Measurements from ENCODE around the gene BBS12.
"Not testable (repeated sequence)": the region's sequence is repeated elsewhere in the genome, so short reads cannot be mapped to it uniquely, and the experiment has no call there.

BBS12 gene

DNA sequence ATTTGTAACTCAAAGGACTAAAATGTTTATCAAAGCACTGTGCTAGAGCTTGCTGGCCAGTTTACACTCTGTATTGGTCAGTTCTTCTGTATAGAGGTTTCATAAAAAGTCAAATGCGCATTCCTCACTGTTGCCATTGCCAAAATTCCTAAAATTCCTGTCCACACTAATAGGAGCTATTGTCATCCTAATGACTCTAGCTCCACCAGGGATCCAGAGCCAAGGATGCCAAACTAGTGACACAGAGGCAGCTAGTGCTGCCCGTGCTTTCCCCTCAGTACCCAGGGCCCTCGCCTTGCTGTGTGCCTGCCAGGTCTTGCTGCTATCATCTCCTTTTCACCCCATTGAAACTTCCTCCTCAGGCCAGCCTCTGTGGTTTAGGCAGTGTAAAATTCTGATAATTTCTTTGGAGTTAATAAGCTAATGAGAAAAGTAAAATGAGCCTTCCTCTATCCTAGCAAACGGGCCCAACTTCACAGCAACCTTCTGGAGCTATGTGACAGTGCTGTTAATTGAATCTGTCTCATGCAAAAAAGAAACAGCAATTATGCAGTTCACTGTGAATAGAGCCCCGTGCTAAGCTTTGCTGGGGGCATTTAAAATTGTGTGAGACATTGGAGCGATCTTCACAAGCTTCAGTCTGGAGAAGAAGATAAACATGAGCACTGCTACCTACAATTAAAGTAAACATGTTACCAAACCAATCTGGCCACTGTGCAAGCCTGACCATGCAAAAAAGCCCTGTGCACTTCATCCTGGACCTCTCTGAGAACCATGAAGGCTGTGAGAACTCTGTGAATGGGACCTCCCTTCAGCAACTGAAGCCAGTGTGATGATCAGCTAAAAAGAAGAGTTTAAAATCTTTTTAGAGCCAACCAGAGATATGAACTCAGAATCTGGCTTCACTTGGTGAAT is 51.1 kb downstream of the BBS12 start:
- DNase-seq (ENCODE audit: insufficient read length, low spot score) (no peak), FAIRE-seq (no peak)
- TF ChIP-seq, protein P1, sequence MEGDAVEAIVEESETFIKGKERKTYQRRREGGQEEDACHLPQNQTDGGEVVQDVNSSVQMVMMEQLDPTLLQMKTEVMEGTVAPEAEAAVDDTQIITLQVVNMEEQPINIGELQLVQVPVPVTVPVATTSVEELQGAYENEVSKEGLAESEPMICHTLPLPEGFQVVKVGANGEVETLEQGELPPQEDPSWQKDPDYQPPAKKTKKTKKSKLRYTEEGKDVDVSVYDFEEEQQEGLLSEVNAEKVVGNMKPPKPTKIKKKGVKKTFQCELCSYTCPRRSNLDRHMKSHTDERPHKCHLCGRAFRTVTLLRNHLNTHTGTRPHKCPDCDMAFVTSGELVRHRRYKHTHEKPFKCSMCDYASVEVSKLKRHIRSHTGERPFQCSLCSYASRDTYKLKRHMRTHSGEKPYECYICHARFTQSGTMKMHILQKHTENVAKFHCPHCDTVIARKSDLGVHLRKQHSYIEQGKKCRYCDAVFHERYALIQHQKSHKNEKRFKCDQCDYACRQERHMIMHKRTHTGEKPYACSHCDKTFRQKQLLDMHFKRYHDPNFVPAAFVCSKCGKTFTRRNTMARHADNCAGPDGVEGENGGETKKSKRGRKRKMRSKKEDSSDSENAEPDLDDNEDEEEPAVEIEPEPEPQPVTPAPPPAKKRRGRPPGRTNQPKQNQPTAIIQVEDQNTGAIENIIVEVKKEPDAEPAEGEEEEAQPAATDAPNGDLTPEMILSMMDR (IDR thresholded peaks at IDR 0.05; ENCODE audit: insufficient read depth, missing control alignments), result no peak

DNA sequence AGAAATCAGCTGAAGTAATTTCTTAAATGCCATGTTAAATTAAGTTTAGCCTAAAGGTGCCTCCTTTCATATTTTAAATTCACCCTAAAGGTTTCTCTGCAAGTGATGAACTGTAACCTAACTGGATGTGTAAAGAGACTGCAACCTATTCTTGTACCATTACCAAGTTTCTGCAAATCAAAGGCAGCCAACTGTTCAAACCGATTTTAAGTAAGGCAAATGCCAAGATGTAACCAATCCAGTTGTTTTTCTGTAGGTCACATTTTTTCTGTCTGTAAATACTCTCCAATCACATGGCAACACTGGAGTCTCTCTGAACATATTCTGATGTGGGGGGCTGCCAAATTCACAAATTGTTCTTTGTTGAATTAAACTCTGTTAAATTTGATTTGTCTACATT is 51.8 kb downstream of the BBS12 start:
- DNase-seq (ENCODE audit: insufficient read length, low spot score), result no peak
- TF ChIP-seq, protein P1 (IDR thresholded peaks at IDR 0.05; ENCODE audit: insufficient read depth, missing control alignments), result no peak
- FAIRE-seq, result no peak

DNA sequence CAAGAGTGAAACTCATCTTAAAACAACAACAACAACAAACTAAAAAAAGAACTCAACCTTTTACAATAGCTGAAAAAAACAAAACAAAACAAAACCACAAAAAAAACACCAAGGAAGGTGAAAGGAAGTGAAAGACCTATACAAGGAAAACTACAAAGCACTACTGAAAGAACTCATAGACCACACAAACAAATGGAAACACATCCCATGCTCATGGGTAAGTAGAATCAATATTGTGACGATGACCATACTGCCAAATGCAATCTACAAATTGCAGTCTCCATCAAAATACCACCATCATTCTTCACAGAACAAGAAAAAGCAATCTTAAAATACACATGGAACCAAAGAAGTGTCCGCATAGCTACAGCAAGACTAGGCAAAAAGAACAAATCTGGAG is 52.6 kb downstream of the BBS12 start:
- TF ChIP-seq, protein P1 (IDR thresholded peaks at IDR 0.05; ENCODE audit: insufficient read depth, missing control alignments), result no peak
- no peak for FAIRE-seq
- DNase-seq (ENCODE audit: insufficient read length, low spot score), result no peak

DNA sequence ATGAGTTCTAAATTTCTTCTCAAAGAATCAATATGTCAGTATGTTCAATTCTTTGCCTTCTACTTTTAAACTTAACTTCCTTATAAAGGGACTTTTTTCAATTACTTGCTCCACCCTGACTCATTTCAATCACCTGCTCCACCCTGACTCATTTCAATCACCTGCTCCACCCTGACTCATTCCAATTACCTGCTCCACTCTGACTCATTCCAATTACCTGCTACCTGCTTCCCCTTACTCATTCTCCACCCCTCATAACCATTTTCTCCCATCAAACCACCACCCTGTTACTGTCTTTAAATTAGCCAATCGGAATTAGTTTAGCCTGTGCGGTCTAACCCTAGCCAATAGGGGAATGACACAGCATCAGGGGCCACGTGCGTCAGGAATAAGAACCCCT is 53.8 kb downstream of the BBS12 start:
- FAIRE-seq; DNase-seq (ENCODE audit: insufficient read length, low spot score): not testable (repeated sequence)

DNA sequence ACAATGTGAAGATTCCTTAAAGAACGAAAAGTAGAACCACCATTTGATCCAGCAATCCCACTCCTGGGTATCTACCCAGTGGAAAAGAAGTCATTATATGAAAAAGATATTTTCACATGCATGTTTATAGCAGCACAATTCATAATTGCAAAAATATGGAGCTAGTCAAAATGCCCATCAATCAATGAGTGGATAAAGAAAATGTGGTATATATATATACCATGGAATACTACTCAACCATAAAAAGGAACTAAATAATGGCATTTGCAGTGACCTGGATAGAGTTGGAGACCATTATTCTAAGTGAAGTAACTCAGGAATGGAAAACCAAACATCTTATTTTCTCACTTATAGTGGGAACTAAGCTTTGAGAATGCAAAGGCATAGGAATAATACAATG is 54.4 kb downstream of the BBS12 start:
- not testable (repeated sequence) for DNase-seq (ENCODE audit: insufficient read length, low spot score); FAIRE-seq

DNA sequence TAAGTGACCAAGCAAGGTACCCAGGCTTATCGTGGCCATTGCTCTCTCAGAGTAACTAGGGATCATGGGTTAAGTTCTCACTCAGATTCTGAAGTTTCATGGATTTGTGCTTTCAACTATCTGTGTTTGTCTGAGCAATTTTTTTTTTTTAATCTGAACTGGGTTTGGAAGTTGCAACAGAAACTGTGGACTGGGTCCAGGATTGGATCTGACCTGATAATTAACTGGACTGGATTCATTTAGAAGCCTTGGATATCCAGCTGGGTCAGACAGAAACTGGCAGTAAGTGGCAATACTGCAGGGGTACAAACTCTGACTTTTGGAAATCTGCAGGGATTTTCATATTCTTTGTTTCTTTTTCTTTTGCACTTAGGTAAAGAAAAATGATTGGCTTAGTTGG is 55.4 kb downstream of the BBS12 start:
- DNase-seq (ENCODE audit: insufficient read length, low spot score) (no peak), FAIRE-seq (no peak)
- TF ChIP-seq, protein P1 (IDR thresholded peaks at IDR 0.05; ENCODE audit: insufficient read depth, missing control alignments), result no peak

DNA sequence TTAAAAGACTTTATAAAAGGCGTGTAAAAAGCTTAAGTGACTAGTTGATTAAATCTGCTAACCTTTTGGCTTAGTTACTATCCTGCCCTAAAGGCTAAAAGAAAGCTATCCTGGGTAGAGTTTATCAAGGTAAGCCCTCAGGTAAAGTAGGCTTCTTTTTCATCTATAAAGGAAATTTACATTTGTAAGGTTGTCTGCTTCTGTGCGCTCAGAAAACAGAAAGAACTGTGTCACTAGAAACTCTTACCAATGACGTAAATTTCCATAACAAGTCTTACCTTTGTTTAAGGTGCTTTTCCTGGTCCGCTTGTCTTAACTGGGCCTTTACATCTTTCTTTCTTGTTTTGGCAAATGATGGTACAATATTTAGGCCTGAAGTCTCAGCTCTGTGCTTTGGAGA is 56.4 kb downstream of the BBS12 start:
- no peak for DNase-seq (ENCODE audit: insufficient read length, low spot score)
- no peak for FAIRE-seq
- TF ChIP-seq, protein P1 (IDR thresholded peaks at IDR 0.05; ENCODE audit: insufficient read depth, missing control alignments), result no peak

DNA sequence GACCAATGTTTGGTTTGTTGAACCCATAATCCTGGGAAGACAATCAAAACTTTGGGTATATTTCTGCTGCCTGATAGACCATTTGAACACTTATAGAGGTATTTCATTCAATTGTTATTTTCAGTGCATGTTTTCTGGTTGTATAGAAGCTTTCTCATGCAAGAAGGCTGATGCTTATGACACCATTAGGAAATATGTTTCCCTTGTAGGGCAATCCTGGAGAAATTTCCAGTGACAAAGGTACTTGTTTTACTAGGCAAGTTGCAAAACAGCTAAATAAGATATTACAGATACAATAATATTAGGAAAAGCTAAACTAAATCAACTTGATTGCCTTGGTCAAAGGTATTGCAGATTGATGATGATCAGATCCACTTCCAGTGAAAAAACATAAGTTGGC is 61.3 kb downstream of the BBS12 start:
- FAIRE-seq, result no peak
- TF ChIP-seq, protein P1 (IDR thresholded peaks at IDR 0.05; ENCODE audit: insufficient read depth, missing control alignments), result no peak
- no peak for DNase-seq (ENCODE audit: insufficient read length, low spot score)
